ENCODE measurements around the gene ARAP3.

The ARAP3 gene

GRCh38 chr5:141665995-141666940 lies 15.8 kb downstream of the ARAP3 start:
- DNase-seq = no peak

DNA sequence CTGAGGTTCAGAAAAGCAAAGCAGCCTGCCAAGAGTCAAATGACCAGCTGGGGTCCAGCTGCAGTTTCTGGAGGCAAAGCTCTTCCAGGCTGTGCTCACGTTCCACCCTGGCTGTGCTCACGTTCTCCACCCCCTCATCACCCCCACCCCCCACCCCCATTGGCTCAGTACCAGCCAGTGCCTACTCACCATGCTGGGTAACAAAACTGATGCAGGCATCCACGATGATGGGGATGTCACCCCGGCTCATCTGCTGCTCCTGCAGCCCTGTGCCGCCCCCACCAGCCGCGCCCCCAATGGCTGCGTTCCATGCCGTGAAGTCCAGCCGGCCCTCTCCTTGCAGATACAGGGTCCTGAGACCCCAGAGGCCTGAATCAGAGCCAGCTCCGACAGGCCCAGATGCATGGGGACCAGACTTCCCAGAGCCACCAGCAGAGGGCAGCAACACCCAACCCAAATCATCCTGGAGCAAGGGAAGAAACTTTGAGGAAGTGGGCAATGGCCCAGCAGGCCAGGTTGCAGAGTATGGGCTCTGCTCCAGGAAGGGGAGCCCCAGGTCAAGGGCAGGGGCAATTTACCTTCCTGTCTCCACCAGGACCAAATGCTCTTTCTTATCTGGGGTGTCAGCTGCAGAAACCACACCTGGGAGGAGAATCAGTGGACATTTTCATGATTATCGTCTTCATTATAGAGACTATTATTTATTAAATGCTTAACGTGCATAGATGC lies 17.1 kb downstream of the ARAP3 start:
- DNase-seq = peak; percentile 76

GRCh38 chr5:141663506-141663905 lies 18.5 kb downstream of the ARAP3 start:
- no peak for DNase-seq

- no peak for DNase-seq
These were observed 20.0 kb downstream of the ARAP3 start for GRCh38 chr5:141662028-141662427.

- no peak for DNase-seq
These were observed 24.0 kb downstream of the ARAP3 start for GRCh38 chr5:141657937-141658545.

- no peak for DNase-seq
These were observed 24.6 kb downstream of the ARAP3 start for GRCh38 chr5:141657404-141657803.

DNA sequence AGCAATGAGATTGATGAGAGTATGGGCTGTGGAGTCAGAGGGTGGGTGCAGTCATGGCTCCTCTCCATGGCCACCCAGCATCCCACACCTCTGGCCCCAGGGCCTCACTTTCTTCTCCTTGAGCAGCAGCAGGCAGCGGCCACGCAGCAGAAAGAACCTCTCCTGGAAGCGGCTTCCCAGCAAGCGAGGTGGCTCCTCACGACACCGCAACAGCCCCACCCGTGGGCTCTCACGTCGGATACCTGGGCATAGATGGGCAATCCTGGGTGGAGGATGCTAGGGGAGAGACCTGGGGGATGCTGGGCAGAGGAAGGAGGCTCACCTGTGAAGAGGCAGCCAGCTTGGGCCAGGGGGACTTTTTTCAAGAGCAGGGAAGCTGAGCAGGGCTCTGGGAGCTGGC lies 25.6 kb downstream of the ARAP3 start:
- DNase-seq = no peak

GRCh38 chr5:141655020-141655419 lies 27.0 kb downstream of the ARAP3 start:
- DNase-seq = no peak

DNA sequence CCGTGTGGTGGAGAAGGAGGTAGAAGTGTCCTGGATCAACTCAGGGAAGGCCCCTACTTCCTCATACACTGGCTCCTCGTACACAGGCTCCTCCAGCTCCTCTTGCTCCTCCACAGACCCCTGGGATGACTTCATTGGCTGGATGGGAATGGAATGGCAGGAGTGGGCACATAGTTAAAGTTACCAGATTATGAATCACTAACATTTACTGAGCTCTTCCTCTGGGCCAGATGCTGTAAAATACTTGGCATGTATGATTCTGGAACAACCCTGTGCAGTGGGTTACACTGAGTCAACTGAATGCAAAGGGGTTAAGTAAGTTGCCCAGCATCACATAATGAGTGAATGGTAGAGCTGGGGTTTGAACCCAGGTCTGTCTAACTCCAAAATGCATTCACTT lies 27.7 kb downstream of the ARAP3 start:
- no peak for DNase-seq

DNA sequence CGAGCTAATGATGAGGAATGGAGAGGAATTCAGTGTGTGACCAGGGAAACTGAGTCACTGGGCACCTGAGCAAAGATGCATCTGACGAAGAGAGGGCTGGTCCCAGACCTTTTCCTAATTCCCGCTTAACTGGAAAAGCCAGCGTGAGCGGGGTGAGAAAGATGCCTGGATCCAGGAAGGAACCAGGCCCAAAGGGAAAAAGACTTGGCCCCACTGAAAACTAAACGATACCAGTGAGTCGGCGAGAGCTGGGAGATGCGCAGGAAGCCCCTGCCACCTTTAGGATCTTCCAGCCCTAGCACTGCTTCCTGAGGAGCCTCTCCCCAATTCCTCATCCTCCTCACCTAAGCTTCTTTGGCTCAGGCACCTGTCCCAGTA lies 30.3 kb downstream of the ARAP3 start:
- no peak for DNase-seq

DNA sequence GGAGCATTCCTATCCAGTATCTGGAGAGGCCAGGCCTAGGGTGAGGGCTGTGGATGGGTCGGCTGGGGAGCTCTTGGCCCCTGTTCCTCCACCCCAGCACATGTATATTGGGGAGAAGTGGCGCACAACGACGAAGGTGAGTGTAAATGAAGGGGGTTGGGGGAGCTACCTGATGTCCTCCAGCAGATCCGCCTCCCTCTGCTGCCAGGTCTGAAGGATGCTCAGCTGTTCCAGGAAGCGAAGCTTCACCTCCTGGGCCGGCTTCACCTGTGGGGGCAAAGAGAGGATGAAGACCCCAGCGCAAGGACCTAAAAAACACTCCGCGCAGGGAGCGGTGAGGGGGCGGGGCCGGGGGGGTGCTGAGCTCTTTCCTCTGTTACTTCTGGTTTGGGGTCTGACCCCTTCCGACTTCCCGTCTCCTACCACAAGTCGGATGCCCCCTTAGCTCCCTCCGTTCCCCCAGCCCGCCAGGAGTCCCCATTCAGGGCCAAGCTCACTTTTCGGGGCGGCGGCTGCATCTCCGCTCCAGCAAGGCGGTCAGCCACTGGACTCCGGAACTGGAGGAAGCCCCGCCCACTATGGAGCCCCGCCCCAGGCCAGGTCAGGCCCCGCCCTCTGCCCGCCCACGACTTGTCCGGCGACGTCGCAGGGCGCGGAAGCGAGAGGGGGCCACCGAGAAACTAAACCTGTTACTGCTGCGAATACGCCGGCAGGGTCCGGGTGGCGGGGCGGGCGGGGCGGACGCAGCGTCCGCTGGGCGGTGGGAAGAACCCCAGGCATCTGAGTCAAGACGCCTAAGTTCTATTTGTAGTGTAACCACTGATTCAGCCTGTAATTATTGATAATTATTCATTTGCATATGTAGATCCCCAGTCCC lies 30.9 kb downstream of the ARAP3 start, which contains the start of gene FCHSD1:
Gene FCHSD1 (minus strand): TSS at position 568 of the 877 bp plus-strand sequence. CDS start 50 bp downstream, at position 518.
- DNase-seq = peak; percentile 70

DNA sequence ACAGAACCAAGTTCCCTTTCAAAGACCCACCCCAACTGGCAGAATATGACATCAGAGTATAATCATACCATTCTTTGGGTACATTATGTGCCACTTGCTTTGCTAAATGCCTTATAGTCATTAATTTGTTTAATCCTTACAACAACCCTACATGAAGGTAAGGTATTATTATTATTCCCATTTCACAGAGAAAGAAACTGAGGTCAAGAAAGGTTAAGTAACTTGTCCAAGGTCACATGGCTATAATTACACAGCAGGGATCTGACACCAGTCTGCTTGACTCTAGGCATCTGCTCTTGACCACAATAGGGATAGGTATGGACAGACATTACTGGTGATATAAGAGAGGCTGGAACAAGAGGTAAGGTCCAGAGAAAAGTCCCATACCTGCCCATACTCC lies 32.1 kb downstream of the ARAP3 start:
- DNase-seq = no peak

DNA sequence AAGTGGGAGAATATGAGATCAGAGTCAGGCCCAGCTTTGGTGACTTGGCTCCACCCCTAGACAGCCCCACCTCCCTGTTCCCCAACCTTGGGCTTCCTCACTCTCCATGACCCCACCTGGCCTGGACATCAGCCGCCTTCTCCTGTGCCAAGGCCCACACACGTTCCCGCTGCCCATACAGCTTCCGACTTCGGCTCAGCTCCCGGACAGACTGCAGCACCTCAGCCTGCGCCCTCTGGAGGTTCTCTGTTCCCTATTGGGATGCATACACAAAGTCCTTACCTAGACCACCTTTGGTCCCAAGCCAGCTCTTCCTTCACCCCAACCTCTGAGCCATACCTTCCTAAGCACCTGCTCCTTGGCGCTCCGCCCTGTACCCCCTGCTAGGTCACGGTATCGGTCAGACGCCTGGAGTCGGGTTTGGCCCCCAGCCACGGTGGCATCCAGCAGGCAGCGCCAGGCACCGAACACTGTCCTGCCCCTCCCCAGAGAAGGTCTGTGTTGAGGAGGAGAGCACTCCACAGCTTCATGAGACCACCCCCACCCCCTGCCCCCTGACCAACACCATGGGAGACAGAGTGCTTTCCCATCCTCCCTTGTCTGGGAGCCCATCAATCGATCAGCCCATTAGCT lies 32.9 kb downstream of the ARAP3 start:
- DNase-seq = no peak

- DNase-seq = no peak
These were observed 34.2 kb downstream of the ARAP3 start for GRCh38 chr5:141647851-141648250.

- no peak for DNase-seq
These were observed 34.8 kb downstream of the ARAP3 start for GRCh38 chr5:141647242-141647641.

- no peak for DNase-seq
These were observed 36.0 kb downstream of the ARAP3 start for GRCh38 chr5:141646026-141646425.

DNA sequence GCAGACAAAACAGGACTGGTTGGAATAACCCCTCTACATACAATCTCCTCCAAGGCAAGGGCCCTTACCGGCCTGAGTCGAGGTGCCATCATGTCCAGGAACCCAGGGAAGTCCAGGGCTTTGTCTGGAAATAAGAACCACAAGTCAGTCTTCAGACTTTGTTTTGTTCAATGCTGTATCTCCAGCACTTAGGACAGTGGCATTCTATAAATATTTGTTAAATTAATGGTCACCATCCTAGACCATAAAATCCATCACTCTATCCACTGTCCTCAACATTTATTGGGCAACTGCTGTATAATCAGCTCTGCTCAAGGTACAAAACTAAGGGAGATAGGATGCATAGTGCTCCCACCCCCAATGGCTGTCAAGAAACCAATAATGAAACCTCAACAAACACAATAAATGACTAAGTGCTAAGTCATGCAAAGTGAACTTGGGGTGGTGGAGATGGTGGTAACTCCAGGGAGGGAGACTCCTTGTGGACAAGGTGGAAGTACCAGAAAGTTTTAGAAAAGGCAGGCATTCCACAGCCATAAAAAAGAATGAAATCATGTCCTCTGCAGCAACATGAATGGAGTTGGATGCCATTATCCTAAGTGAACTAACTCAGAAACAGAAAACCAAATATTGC lies 40.3 kb downstream of the ARAP3 start:
- peak; percentile 61 for DNase-seq

DNA sequence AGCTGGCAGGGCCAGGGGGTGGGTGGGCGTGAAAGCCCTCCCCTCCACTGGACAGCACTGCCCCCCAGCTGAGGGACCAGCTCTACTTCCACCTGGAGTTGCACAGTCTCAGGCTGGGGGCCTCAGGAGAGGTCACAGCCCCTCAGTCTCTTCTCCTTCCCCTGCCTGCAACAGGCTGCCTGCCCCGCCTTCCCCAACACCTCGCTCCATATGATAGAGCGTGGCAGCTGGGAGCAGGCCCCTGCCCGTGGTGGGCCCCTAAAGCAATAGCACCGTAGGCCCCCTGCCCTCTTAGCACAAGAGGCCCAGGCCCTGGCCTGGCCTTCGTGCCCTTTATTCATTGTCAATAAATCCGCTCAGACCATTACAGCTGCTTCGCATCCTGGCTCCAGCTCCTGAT lies 41.3 kb downstream of the ARAP3 start:
- no peak for DNase-seq

GRCh38 chr5:141640051-141640415 lies 42.0 kb downstream of the ARAP3 start:
- no peak for DNase-seq

DNA sequence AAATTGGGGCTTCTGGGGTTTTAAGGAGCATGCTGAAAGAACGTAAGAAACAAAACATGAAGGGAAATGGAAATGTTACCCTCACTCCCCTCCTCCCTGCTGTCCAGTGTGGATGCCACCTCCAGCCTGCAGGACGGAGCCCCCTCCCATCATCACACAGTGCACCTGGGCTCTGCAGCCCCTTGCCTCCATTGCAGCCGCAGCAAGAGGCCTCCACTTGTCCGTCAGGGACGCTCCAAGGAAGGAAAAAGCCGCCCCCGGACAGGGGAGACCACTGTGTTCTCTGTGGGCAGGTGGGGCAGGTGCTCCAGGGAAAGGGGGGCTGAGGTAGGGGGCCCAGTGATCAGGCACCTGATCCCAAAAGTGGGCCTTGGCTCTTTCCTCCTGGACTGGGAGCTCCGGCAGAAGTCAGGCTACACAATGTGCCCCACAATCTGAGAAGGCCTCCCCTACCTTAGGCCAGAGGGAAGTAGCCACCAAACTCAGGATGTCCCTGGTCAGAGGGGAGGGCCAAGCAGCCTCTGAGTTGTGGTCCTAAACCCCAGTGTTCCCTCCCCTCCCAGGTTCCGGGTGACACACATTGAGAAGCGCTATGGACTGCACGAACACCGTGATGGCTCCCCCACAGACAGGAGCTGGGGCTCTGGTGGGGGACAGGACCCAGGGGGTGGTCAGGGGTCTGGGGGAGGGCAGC lies 42.5 kb downstream of the ARAP3 start:
- no peak for DNase-seq

DNA sequence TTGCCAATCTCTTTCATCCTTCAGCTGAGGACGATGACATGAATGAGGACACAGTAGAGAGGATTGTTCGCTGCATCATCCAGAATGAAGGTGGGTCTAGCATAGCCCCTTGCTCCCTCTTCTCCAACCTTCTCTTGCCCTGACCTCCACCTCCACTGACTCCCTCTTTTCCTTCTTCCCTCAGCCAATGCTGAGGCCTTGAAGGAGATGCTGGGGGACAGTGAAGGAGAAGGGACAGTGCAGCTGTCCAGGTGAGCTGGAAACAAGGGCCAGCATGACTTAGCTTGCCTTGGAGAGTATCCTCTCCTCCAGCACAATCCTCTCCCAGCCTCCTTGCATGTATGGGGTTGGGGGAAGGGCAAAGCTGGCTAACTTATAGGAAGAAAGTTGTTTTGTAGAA lies 43.3 kb downstream of the ARAP3 start:
- DNase-seq = no peak
